ENCODE results near the gene TACC2. TPM values are rescaled to one million over a fixed set of nuclear protein-coding genes. Genes with fewer than 3 reads are reported as not detected.
A peak's percentile ranks its signal among the peaks of the same experiment; 100 is the strongest.

Gene TACC2
- total RNA-seq, 1 donor from 2014 or later, result 76.4 TPM

DNA sequence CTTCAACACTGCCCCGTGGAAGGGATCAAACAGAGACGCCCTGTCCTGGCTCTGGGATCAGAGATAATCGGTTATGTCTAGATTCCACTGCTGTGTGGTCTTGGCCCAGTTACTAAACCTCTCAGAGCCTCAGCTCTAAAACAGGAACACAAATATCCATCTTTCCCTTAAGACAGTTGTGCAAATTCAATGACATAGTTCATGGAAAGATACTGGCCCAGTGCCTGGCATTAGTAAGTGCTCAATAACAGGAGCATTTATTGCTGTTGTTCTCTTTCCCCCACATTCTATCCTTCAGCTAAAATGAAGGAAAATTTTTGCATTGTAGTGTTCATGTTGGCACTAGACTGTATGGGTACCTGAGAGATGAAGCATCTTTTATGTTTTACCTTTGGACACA, 58.6 kb downstream of the TACC2 start:
- no peak overlapping the region for H3K27ac ChIP-seq
- TF ChIP-seq POLR2A (IDR thresholded peaks at IDR 0.05) (no peak), POLR2AphosphoS5 (IDR thresholded peaks at IDR 0.05; ENCODE audit: insufficient read depth in 1 of 2, low read depth in 1 of 2) (no peak)
- TF ChIP-seq, protein P1, sequence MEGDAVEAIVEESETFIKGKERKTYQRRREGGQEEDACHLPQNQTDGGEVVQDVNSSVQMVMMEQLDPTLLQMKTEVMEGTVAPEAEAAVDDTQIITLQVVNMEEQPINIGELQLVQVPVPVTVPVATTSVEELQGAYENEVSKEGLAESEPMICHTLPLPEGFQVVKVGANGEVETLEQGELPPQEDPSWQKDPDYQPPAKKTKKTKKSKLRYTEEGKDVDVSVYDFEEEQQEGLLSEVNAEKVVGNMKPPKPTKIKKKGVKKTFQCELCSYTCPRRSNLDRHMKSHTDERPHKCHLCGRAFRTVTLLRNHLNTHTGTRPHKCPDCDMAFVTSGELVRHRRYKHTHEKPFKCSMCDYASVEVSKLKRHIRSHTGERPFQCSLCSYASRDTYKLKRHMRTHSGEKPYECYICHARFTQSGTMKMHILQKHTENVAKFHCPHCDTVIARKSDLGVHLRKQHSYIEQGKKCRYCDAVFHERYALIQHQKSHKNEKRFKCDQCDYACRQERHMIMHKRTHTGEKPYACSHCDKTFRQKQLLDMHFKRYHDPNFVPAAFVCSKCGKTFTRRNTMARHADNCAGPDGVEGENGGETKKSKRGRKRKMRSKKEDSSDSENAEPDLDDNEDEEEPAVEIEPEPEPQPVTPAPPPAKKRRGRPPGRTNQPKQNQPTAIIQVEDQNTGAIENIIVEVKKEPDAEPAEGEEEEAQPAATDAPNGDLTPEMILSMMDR (IDR thresholded peaks at IDR 0.05), result no peak
- peaks cover 28% of the 10 kb centered on the region for H3K4me1 ChIP-seq
- H3K4me3 ChIP-seq, result no peak overlapping the region
- DNase-seq (ENCODE audit: extremely low spot score in 2 of 2), result no peak
- intact Hi-C loops (cut with DNase I), result no loop called here
- no peaks in the 10 kb centered on the region for H3K9me3 ChIP-seq
- no peaks in the 10 kb centered on the region for H3K27me3 ChIP-seq
- H3K36me3 ChIP-seq, result no peaks in the 10 kb centered on the region

DNA sequence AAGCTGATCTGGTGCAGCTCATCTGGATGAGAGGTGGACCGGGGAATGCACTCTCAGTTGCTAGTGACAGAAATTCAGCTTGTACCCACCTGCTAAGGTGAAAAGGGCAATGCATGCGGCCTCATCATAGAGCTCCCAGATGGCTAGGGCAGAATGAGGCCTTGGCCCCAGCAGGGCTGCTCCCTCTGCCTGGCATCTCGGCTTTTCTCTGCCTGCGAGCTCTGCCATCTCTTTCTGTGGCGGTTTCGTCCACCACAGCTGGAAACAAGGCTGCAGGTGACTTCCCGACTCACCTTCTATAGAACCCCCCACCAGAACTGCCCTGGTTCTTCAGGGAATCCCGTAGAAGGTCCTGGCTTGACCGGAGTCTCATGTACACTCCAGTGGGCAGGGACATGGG, 60.1 kb downstream of the TACC2 start:
- Histone ChIP-seq H3K27me3 (no peaks in the 10 kb centered on the region), H3K9me3 (no peaks in the 10 kb centered on the region), H3K27ac (no peak overlapping the region), H3K4me1 (peaks cover 32% of the 10 kb centered on the region), H3K36me3 (no peaks in the 10 kb centered on the region), H3K4me3 (no peak overlapping the region)
- no peak for TF ChIP-seq POLR2AphosphoS5 (IDR thresholded peaks at IDR 0.05; ENCODE audit: insufficient read depth in 1 of 2, low read depth in 1 of 2)
- no peak for TF ChIP-seq POLR2A (IDR thresholded peaks at IDR 0.05)
- TF ChIP-seq, protein P1 (IDR thresholded peaks at IDR 0.05), result no peak
- DNase-seq (ENCODE audit: extremely low spot score in 2 of 2), result no peak
- intact Hi-C loops (cut with DNase I), result no loop called here

DNA sequence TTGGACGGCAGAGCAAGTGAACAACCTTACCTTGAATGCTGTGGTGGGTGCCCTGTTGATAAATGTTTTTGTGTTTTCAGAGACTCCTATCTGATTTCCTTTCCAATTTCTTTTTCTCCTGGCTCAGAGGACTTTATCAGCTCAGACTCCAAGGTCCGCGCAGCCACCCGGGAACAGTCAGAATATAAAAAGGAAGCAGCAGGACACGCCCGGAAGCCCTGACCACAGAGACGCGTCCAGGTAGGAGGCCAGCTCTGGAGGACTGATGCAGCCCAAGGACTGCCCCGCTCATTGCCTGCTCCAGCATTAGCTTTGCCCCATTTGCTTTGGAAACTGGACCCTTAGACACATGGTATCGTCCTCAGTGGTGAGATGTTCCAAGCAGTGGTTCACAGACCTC, 61.3 kb downstream of the TACC2 start:
- H3K9me3 ChIP-seq, result no peaks in the 10 kb centered on the region
- peaks cover 32% of the 10 kb centered on the region for H3K4me1 ChIP-seq
- no peaks in the 10 kb centered on the region for H3K27me3 ChIP-seq
- intact Hi-C loops (cut with DNase I), result loop anchor here (2.0 to 10.0 kb wide), 2 partner anchors 62 to 124 kb away; no protein-coding TSS in a partner anchor
- H3K27ac ChIP-seq, result no peak overlapping the region
- no peak for TF ChIP-seq POLR2AphosphoS5 (IDR thresholded peaks at IDR 0.05; ENCODE audit: insufficient read depth in 1 of 2, low read depth in 1 of 2)
- no peak for TF ChIP-seq POLR2A (IDR thresholded peaks at IDR 0.05)
- TF ChIP-seq, protein P1 (IDR thresholded peaks at IDR 0.05), result no peak
- no peak for DNase-seq (ENCODE audit: extremely low spot score in 2 of 2)
- no peaks in the 10 kb centered on the region for H3K36me3 ChIP-seq
- H3K4me3 ChIP-seq, result no peak overlapping the region

DNA sequence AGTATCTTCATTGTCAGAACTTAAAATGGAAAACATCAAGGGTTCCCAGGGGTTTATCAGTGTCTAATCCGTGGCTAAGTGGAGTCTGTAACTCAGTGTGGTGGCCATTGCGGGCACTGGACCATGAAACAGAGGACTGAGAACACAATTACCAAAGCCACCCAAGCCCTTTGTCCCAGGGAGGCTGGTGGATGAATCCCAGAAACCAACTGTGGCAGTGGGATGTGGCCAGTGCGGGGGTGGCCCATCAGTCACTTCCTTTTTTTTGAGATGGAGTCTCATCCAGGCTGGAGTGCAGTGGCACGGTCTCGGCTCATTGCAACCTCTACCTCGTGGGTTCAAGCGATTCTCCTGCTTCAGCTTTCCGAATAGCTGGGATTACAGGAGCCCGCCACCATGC, 61.8 kb downstream of the TACC2 start:
- H3K4me3 ChIP-seq, result no peak overlapping the region
- H3K27me3 ChIP-seq, result no peaks in the 10 kb centered on the region
- H3K36me3 ChIP-seq, result no peaks in the 10 kb centered on the region
- H3K27ac ChIP-seq, result peak overlapping the region; percentile 48
- H3K4me1 ChIP-seq, result peaks cover 35% of the 10 kb centered on the region
- TF ChIP-seq POLR2AphosphoS5 (IDR thresholded peaks at IDR 0.05; ENCODE audit: insufficient read depth in 1 of 2, low read depth in 1 of 2), result no peak
- TF ChIP-seq, protein P1 (IDR thresholded peaks at IDR 0.05), result no peak
- TF ChIP-seq POLR2A (IDR thresholded peaks at IDR 0.05), result no peak
- DNase-seq (ENCODE audit: extremely low spot score in 2 of 2), result no peak
- H3K9me3 ChIP-seq, result no peaks in the 10 kb centered on the region
- intact Hi-C loops (cut with DNase I), result loop anchor here (2.0 to 10.0 kb wide), 2 partner anchors 62 to 124 kb away; no protein-coding TSS in a partner anchor

DNA sequence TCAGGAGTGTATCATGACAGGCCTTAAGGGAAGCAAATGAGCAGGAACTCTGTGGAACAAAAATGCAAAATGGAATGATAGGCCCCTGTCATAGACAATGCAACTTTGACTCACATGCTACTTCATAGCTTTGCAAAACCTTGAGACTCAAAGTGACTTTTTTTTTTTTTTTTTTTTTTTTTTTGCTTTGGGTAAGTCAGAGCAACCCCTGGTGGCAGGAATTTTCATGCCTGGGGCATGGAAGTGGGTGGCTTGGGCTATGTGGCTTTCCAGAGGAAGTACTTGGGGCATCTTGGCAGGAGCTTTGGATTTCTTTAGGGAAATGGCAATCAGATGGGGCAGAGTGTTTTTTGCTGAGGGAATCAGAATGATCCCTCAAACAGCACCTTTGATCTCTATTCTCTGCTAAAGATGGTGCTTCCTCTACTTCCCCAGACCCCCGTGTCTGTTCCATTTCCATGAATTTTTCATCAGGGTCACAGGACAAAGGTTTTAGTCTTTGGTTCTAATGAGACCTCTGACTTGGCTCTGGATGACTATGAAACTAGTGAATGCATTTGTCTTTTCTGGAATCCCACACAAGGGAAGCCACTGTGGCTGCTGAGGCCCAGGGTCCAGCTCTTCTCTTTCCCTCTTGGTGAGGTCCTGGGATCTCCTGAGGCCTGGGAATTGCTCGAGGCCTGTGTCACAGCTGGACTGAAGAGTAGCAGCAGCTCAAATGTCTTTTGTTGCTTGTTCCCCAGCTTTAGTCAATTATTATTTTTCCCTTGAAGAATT, 62.8 kb downstream of the TACC2 start:
- Histone ChIP-seq H3K27me3 (no peaks in the 10 kb centered on the region), H3K36me3 (no peaks in the 10 kb centered on the region), H3K9me3 (no peaks in the 10 kb centered on the region), H3K4me1 (peaks cover 35% of the 10 kb centered on the region), H3K27ac (peak overlapping the region; percentile 48), H3K4me3 (no peak overlapping the region)
- peak in 1 of 2 donors; percentile 35 for TF ChIP-seq POLR2AphosphoS5 (IDR thresholded peaks at IDR 0.05; ENCODE audit: insufficient read depth in 1 of 2, low read depth in 1 of 2)
- TF ChIP-seq, protein P1 (IDR thresholded peaks at IDR 0.05), result peak in 2 of 3 experiments; percentile 31 to 40
- TF ChIP-seq POLR2A (IDR thresholded peaks at IDR 0.05), result no peak
- intact Hi-C loops (cut with DNase I), result loop anchor here (2.0 to 10.0 kb wide), 2 partner anchors 61 to 123 kb away; no protein-coding TSS in a partner anchor
- DNase-seq (ENCODE audit: extremely low spot score in 2 of 2), result no peak

Measured in vagina (tissue), 2 donors.